VCaP (cell line): ENCODE data around the gene EMILIN1.

Source experiments
- H3K27ac ChIP-seq: fragments of 450-650 bp; 2 replicates; pipeline ENCODE4 v1.5.1; 2017
- TF ChIP-seq, protein P1 (sequence below): fragments of 450-650 bp; conservative IDR thresholded peaks from 2 replicates; pipeline ENCODE4 v1.5.1; 2017; ENCODE audit warnings: mild to moderate bottlenecking, moderate library complexity

EMILIN1 gene

DNA sequence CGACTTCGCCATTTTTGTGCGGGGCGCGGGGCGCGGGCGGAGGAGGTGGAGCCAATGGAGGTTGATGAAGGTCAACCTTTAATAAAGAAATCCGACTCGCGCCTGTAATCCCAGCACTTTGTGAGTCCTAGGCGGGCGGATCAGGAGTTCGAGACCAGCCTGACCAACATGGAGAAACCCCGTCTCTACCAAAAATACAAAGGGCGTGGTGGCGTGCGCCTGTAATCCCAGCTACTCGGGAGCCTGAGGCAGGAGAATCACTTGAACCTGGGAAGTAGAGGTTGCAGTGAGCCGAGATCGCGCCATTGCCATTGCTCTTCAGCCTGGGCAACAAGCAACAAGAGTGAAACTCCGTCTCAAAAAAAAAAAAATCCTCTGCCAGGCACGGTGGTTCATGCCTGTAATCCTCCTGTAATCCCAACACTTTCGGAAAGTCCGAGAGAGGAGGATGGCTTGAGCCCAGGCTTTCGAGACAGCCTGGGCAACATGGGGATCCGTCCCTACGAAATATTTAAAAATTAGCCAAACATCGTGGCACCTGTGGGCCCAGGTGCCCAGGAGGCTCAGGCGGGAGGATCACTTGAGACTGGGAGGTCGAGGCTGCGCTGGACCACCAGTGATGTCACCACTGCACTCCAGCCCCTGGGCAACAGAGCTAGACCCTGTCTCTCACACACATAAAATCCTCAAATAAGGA is 56.5 kb downstream of the EMILIN1 start:
- TF ChIP-seq, protein P1, sequence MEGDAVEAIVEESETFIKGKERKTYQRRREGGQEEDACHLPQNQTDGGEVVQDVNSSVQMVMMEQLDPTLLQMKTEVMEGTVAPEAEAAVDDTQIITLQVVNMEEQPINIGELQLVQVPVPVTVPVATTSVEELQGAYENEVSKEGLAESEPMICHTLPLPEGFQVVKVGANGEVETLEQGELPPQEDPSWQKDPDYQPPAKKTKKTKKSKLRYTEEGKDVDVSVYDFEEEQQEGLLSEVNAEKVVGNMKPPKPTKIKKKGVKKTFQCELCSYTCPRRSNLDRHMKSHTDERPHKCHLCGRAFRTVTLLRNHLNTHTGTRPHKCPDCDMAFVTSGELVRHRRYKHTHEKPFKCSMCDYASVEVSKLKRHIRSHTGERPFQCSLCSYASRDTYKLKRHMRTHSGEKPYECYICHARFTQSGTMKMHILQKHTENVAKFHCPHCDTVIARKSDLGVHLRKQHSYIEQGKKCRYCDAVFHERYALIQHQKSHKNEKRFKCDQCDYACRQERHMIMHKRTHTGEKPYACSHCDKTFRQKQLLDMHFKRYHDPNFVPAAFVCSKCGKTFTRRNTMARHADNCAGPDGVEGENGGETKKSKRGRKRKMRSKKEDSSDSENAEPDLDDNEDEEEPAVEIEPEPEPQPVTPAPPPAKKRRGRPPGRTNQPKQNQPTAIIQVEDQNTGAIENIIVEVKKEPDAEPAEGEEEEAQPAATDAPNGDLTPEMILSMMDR: no peak
- peak overlapping the region; percentile 84 for H3K27ac ChIP-seq

DNA sequence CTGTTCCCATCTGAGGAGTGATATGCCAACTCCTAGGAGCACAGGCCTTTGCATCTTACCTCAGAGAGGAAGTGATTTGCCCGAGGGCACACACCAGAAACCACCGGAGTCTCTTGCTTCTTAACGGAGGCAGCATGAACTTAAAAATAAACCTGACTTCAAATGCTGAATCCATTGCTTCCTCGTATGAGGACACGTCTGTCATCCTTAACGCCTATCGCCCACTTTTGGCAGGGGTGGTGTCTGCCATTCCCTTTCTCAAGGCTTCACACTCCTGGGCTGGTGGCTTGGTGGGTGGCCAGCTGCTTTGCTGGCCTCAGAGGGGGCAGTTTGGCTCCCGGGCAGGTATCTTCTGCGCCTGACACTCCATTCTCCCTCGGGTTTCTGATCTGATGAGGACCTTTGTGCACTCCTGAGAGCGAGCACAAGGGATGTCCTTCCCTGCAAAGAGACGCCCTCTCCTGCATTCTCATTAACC is 57.1 kb downstream of the EMILIN1 start:
- no peak overlapping the region for H3K27ac ChIP-seq
- TF ChIP-seq, protein P1: no peak
